CD4-positive, alpha-beta T cell (primary cell): ENCODE measurements around the gene SYN1. TPM values are rescaled to one million over a fixed set of nuclear protein-coding genes. Genes with fewer than 3 reads are reported as not detected.

Experiments used
- ATAC-seq: fragments of 200-7000 bp; cut with Tn5 transposase; one replicate; pipeline ENCODE4 v1.10.0; 2022; ENCODE audit warnings: mild to moderate bottlenecking; ENCODE audit not compliant: poor library complexity
- CTCF ChIA-PET: fragments of 350-600 bp; sonication (Branson Sonifier 250); formaldehyde crosslinking; loops from one replicate; lab custom pipeline; 2021; ENCODE audit warnings: antibody characterized with exemption, inconsistent platforms; lab: Charles Lee
- POLR2A ChIA-PET: fragments of 350-600 bp; sonication (Branson Sonifier 250); formaldehyde crosslinking; loops from one replicate; lab custom pipeline; 2021; ENCODE audit warnings: antibody characterized with exemption, inconsistent platforms; lab: Charles Lee
- DNase-seq, 14 experiments: peaks; one replicate each; pipeline ENCODE4 v3.0.0-alpha.2; 2013 to 2020; ENCODE audit warnings: mixed read lengths in 2 of 14
- H3K27ac ChIP-seq, 2 donors: one replicate each; pipeline versions ENCODE4 v1.5.1 to v1.7.0; 2013; ENCODE audit warnings: low read length in 2 of 2, low read depth in 1 of 2, mild to moderate bottlenecking in 1 of 2
- H3K27me3 ChIP-seq, 2 experiments: 1 replicate in 1 of 2; 2 replicates in 1 of 2; pipeline versions ENCODE4 v1.6.1 to v1.7.0; 2013; ENCODE audit warnings: low read length in 2 of 2, control low read depth in 1 of 2, mild to moderate bottlenecking in 1 of 2, moderate library complexity in 1 of 2; ENCODE audit not compliant: insufficient read depth in 2 of 2, control insufficient read depth in 1 of 2
- H3K36me3 ChIP-seq: one replicate; pipeline ENCODE4 v1.6.1; 2013; ENCODE audit warnings: low read length, control low read depth; ENCODE audit not compliant: insufficient read depth
- H3K4me1 ChIP-seq: one replicate; pipeline ENCODE4 v1.6.1; 2013; ENCODE audit warnings: low read length, control low read depth; ENCODE audit not compliant: insufficient read depth
- H3K4me3 ChIP-seq: one replicate; pipeline ENCODE4 v1.5.1; 2013; ENCODE audit warnings: mild to moderate bottlenecking, low read length, moderate library complexity
- H3K9me3 ChIP-seq, 2 experiments: 1 replicate in 1 of 2; 2 replicates in 1 of 2; pipeline versions ENCODE4 v1.6.1 to v1.7.0; 2013; ENCODE audit warnings: low read length in 2 of 2, mild to moderate bottlenecking in 2 of 2, control low read depth in 1 of 2, moderate library complexity in 1 of 2; ENCODE audit not compliant: control insufficient read depth in 1 of 2, insufficient read depth in 1 of 2
- H3K27ac Mint-ChIP-seq: one replicate; pipeline ENCODE4 v1.8.0; 2020; ENCODE audit warnings: mixed read lengths
- H3K27me3 Mint-ChIP-seq: one replicate; pipeline ENCODE4 v1.8.0; 2021; ENCODE audit warnings: mixed read lengths
- H3K36me3 Mint-ChIP-seq: one replicate; pipeline ENCODE4 v1.8.0; 2021; ENCODE audit warnings: low read depth, mixed read lengths
- H3K4me1 Mint-ChIP-seq: one replicate; pipeline ENCODE4 v1.8.0; 2021; ENCODE audit warnings: low read depth, mixed read lengths
- H3K4me3 Mint-ChIP-seq: one replicate; pipeline ENCODE4 v1.8.0; 2020; ENCODE audit warnings: mild to moderate bottlenecking, mixed read lengths
- H3K9me3 Mint-ChIP-seq: one replicate; pipeline ENCODE4 v1.8.0; 2020; ENCODE audit warnings: mixed read lengths
- CTCF ChIP-seq: fragments of 200-600 bp; IDR thresholded peaks from one replicate; pipeline ENCODE4 v1.8.0; 2022; ENCODE audit warnings: antibody characterized with exemption, mild to moderate bottlenecking
- intact Hi-C, 2 experiments: fragments of 100-400 bp; cut with DNase I in 1 of 2; cut with micrococcal nuclease in 1 of 2; formaldehyde crosslinking; loops; one replicate each; pipeline versions ENCODE4 v1.15.1 to v1.9.0; 2023 to 2025; cut with DNase I, micrococcal nuclease
- total RNA-seq, 174 experiments: library from RNA in 2 of 174; stranded (reverse) in 2 of 174; gene quantifications; one replicate each; pipeline ENCODE4 v1.2.3 and lab custom pipeline; 2021 to 2026

SYN1 gene
- total RNA-seq, 2 experiments from 2014 or later, result 0.27 to 0.87 TPM

GRCh38 chrX:47563801-47564315 lies 55.8 kb downstream of the SYN1 start:
- ATAC-seq (no peak), DNase-seq (no peak)
- peaks cover 40% of the 10 kb centered on the region for H3K4me1 ChIP-seq
- ChIA-PET POLR2A (no interaction called here), CTCF (no interaction called here)
- no peak for TF ChIP-seq CTCF
- no peaks in the 10 kb centered on the region for H3K27me3 ChIP-seq
- no peaks in the 10 kb centered on the region for H3K9me3 Mint-ChIP-seq
- intact Hi-C loops, result loop anchor here (2.0 to 10.0 kb wide), 7 partner anchors 58 to 463 kb away; partner anchors contain the start of genes ELK1 (in 1 of the 2), ZNF41 (in 1 of the 2) and ZNF81 (in 1 of the 2)
- H3K36me3 Mint-ChIP-seq, result peaks cover 70% of the 10 kb centered on the region
- H3K27ac ChIP-seq, result no peak overlapping the region
- H3K36me3 ChIP-seq, result peaks cover 54% of the 10 kb centered on the region
- no peak overlapping the region for H3K4me3 ChIP-seq
- peak overlapping the region; percentile 79 for H3K4me3 Mint-ChIP-seq
- no peaks in the 10 kb centered on the region for H3K27me3 Mint-ChIP-seq
- no peaks in the 10 kb centered on the region for H3K9me3 ChIP-seq
- H3K4me1 Mint-ChIP-seq, result peaks cover 44% of the 10 kb centered on the region
- peak overlapping the region; percentile 24 for H3K27ac Mint-ChIP-seq

GRCh38 chrX:47562615-47563243 lies 56.9 kb downstream of the SYN1 start:
- H3K4me3 Mint-ChIP-seq, result peak overlapping the region; percentile 80
- ChIA-PET CTCF (no interaction called here), POLR2A (no interaction called here)
- H3K27ac Mint-ChIP-seq, result peak overlapping the region; percentile 96
- Histone ChIP-seq H3K27ac (no peak overlapping the region), H3K9me3 (no peaks in the 10 kb centered on the region), H3K4me3 (no peak overlapping the region), H3K4me1 (peaks cover 40% of the 10 kb centered on the region), H3K36me3 (peaks cover 42% of the 10 kb centered on the region), H3K27me3 (no peaks in the 10 kb centered on the region)
- intact Hi-C loops, result loop anchor here (2.0 to 10.0 kb wide), 7 partner anchors 60 to 465 kb away; partner anchors contain the start of genes ELK1 (in 1 of the 2), ZNF41 (in 1 of the 2) and ZNF81 (in 1 of the 2)
- no peaks in the 10 kb centered on the region for H3K27me3 Mint-ChIP-seq
- H3K36me3 Mint-ChIP-seq, result peaks cover 59% of the 10 kb centered on the region
- no peaks in the 10 kb centered on the region for H3K9me3 Mint-ChIP-seq
- TF ChIP-seq CTCF, result no peak
- DNase-seq (peak in 5 of 14 experiments; percentile 24 to 52 (median 38)), ATAC-seq (no peak)
- H3K4me1 Mint-ChIP-seq, result peaks cover 43% of the 10 kb centered on the region

GRCh38 chrX:47561659-47562151 lies 58.0 kb downstream of the SYN1 start:
- H3K27ac Mint-ChIP-seq, result peak overlapping the region; percentile 96
- Histone ChIP-seq H3K4me3 (peak overlapping the region; percentile 85), H3K4me1 (peaks cover 40% of the 10 kb centered on the region), H3K27me3 (no peaks in the 10 kb centered on the region), H3K9me3 (no peaks in the 10 kb centered on the region), H3K36me3 (peaks cover 34% of the 10 kb centered on the region), H3K27ac (peak overlapping the region; percentile 79 to 96)
- H3K4me1 Mint-ChIP-seq, result peaks cover 45% of the 10 kb centered on the region
- H3K36me3 Mint-ChIP-seq, result peaks cover 49% of the 10 kb centered on the region
- H3K27me3 Mint-ChIP-seq, result no peaks in the 10 kb centered on the region
- intact Hi-C loops, result loop anchor here (2.0 to 10.0 kb wide), 7 partner anchors 61 to 466 kb away; partner anchors contain the start of genes ELK1 (in 1 of the 2), ZNF41 (in 1 of the 2) and ZNF81 (in 1 of the 2)
- H3K9me3 Mint-ChIP-seq, result no peaks in the 10 kb centered on the region
- TF ChIP-seq CTCF, result no peak
- ATAC-seq (no peak), DNase-seq (no peak)
- ChIA-PET POLR2A (interaction anchor here (0.7 to 1.9 kb wide), 3 partner anchors 73 to 329 kb away, joined by 3 to 4 read pairs (median 3); partner anchors contain the start of gene USP11), CTCF (no interaction called here)
- peak overlapping the region; percentile 95 for H3K4me3 Mint-ChIP-seq
